ENCODE measurements around the gene ZNF792.

DNA sequence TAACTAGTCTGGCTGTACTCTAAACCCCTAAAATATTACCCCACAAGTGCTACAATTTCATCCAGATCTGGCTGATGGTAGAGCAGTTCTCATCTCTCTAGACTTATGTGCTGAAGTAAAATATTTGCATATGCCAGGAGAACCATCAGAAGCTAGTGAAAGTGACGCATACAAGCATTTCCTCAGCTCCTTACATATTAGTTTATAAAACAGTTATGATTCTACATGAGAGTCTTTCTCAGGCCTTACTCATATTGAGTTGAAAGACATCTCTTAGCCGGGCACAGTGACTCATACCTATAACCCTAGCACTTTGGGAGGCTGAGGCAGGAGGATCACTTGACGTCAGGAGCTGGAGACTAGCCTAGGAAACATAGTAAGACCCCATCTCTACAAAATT is 53.3 kb downstream of the ZNF792 start:
- TF ChIP-seq, protein P1, sequence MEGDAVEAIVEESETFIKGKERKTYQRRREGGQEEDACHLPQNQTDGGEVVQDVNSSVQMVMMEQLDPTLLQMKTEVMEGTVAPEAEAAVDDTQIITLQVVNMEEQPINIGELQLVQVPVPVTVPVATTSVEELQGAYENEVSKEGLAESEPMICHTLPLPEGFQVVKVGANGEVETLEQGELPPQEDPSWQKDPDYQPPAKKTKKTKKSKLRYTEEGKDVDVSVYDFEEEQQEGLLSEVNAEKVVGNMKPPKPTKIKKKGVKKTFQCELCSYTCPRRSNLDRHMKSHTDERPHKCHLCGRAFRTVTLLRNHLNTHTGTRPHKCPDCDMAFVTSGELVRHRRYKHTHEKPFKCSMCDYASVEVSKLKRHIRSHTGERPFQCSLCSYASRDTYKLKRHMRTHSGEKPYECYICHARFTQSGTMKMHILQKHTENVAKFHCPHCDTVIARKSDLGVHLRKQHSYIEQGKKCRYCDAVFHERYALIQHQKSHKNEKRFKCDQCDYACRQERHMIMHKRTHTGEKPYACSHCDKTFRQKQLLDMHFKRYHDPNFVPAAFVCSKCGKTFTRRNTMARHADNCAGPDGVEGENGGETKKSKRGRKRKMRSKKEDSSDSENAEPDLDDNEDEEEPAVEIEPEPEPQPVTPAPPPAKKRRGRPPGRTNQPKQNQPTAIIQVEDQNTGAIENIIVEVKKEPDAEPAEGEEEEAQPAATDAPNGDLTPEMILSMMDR (IDR thresholded peaks at IDR 0.05 in 4 of 5, conservative IDR thresholded peaks at IDR 0.05 in 1 of 5): no peak
- no peak for TF ChIP-seq POLR2A (IDR thresholded peaks at IDR 0.05)

Measured in gastrocnemius medialis (tissue), 4 donors.